ENCODE measurements around the gene PTPRZ1.

DNA sequence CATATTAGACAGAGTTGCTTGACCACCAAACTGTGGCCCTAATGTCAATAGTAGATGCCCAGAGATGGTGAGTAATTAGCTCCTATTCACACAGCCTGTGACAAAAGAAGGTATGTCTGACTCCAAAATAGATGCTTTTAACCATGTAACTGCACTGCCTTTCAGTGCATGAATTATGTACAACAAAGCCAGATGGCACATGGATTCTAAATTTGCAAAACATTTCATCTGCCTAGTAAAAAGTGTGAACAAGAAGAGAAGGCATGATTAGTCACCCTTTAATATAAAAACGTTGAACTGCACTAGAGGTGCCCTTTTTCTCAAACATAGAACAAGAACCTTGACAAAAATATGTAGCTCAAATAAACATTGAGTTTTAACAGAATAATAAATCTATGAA is 35.5 kb upstream of the PTPRZ1 start:
- no peak for TF ChIP-seq KDM5A (IDR thresholded peaks at IDR 0.05; ENCODE audit: borderline replicate concordance, low read length)
- TF ChIP-seq HIVEP1 (CRISPR knock-in tag; IDR thresholded peaks at IDR 0.05), result no peak
- no peak for TF ChIP-seq RFX5 (IDR thresholded peaks at IDR 0.05; ENCODE audit: low read depth, low read length)
- no peak for TF ChIP-seq SRF (IDR thresholded peaks at IDR 0.05; ENCODE audit: low read depth, low read length)
- TF ChIP-seq, protein P1, sequence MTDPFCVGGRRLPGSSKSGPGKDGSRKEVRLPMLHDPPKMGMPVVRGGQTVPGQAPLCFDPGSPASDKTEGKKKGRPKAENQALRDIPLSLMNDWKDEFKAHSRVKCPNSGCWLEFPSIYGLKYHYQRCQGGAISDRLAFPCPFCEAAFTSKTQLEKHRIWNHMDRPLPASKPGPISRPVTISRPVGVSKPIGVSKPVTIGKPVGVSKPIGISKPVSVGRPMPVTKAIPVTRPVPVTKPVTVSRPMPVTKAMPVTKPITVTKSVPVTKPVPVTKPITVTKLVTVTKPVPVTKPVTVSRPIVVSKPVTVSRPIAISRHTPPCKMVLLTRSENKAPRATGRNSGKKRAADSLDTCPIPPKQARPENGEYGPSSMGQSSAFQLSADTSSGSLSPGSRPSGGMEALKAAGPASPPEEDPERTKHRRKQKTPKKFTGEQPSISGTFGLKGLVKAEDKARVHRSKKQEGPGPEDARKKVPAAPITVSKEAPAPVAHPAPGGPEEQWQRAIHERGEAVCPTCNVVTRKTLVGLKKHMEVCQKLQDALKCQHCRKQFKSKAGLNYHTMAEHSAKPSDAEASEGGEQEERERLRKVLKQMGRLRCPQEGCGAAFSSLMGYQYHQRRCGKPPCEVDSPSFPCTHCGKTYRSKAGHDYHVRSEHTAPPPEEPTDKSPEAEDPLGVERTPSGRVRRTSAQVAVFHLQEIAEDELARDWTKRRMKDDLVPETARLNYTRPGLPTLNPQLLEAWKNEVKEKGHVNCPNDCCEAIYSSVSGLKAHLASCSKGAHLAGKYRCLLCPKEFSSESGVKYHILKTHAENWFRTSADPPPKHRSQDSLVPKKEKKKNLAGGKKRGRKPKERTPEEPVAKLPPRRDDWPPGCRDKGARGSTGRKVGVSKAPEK (CRISPR knock-in tag; IDR thresholded peaks at IDR 0.05; ENCODE audit: borderline replicate concordance), result no peak
- TF ChIP-seq CHD4 (IDR thresholded peaks at IDR 0.05; ENCODE audit: borderline replicate concordance, low read length), result no peak
